Measurements from ENCODE around the gene ABCC8.

The ABCC8 gene

DNA sequence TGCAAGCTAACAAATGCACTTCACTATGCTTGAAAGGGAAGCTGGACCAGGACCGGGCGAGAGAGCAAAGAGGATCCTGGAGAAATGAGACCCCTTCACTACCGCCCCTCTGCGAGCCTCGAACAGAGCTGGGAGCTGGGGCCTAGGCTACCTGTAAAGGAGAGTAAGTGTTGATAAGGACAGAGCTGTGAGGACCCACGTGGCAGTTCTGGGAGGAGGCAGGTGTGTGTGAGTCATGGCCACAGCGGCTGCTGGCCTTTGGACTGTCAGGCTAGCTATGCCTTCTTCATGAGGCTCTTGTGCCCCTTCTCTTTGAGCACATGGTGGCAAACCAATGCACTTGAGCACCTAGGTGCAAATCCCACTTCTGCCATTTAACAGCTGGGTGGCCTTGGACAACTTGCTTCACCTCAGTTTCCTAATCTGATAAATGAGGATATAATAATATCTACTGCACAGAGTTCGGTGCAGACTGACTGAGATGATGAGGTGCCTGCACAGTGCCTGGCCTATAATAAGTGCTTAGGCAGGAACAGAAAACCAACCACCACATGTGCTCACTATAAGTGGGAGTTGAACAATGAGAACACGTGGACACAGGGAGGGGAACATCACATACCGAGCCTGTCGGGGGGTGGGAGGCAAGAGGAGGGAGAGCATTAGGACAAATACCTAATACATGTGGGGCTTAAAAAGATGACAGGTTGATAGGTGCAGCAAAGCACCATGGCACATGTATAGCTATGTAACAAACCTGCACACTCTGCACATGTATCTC, 52.9 kb downstream of the ABCC8 start:
- DNase-seq, result no peak

DNA sequence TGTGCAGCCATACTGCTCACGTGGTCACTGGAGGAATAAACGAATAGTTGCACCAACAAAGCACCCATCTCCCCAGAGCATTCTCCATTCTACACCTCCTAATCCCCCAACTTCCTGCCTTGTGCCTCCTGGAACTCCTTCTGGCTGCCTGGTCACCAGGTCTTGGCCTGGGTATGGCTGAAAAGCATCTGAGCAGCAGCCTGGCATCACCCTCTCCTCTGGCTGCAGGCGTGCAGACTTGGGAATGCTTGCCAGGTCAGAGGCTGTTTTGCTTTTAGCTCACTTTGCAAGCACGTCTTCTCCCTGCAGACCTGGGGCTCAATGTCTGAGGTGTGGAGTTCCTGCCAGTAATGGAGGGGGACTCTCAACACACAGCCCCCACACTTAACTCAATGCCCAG, 54.9 kb downstream of the ABCC8 start:
- DNase-seq, result no peak

DNA sequence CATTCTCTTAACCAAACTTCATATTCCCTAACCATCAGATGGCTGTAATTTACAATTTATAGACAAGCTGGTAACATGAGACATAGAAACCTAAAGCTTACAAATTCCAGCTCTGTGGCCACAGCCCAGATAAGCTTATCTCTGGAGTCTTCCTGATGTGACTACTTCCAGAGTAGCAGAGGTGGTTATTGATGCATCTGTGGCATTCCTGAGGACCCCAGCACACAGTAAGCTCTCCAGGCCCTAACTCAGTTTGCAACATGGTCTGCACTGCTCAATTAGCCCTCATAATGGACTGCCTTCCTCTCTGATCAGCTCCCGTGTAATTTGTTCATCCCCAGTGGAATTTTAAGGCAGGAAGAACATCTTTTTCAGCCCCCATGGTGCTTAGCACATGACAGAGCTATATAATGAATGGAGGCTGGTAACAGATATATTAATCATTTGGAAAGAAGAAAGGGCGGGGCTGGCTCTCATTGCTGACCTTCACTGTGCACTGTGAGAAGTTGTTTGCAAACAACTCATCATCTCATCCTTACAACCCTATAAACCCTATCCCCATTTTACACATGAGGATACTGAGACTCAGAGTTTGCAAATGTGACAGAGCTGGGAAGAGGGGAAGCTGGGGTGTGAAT, 58.1 kb downstream of the ABCC8 start:
- no peak for DNase-seq

DNA sequence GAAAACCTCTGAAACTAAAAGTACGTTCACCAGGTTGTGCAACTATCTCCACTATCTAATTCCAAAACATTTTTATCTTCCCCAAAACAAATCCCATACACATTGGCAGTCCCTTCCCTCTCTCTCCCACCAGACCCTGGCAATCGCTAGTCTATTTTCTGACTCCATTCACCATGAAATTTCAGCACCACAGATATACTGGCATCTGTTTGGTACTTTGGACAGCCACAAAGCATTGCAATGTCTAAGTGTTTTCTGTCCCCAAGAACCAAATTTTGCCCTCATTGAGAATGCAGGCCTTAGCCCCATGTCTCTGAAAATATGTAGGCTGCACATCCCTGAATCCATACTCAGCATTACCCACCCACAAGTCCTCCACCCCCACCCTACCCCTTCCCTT, 60.2 kb downstream of the ABCC8 start:
- DNase-seq, result no peak

DNA sequence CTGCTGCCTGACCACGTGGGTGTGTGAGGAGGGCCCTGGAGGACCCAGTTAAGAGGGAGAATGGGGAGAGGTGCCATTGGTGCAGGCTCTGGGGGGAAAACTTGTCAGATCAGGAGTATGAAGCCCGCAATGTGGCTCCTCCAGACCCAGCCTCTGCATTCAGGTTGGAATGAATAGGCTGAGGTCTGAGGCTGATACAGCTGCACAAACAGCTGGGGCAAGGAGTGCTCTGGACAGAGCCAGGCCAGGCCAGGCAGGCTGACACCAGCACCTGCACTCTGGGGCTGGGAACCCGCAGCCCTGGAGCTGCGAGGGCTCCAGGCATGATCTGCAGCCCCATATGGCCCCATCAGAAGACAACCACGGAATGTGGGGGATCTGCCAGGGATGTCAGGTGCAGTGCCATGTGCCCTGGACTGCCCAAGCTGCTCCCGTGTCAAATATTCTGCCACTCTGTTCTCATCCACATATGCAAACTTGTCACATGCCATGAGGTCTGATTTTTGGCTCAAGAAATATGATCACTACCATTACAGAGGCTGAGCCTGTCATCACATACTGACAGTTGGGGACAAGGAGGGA, 61.0 kb downstream of the ABCC8 start:
- no peak for DNase-seq

DNA sequence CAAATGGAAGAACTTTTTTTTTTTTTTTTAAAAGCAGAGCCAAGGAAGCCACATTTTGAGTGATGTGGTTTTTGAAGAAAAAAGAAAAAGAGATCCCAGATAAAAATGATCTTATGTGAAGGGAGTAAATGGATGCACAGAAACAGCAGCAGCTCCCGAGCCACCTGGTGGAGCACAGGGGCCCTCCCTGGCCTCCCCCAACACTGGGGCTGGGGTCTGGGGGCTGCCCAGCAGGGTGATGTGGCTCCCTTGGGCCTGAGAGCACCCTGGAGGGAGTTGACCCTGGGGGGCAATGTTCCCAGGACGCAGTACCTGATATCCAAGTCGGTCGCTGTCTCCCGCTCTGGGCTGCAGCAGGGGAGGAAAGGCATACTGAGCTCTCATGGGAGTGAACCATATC, 61.7 kb downstream of the ABCC8 start:
- DNase-seq, result no peak

DNA sequence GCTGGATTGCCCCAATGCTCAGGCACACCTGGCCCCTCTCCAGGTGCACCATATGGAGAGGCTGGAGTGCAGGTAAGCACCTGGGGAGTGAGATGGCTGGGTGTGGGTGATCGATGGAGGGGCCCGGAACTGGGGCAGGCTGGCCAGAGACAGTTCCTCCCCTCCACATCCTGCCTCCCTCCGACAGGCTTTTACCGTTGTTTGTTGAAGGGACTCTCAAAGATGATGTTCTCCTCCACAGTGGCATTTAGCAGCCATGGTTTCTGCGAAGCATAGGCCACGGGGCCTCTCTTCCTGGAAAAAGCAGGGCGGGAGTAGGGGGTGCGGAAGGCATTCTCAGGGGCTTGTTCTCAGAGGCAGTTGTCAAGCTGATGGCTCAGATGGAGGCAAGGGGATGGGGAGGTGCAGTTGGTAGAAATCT, 62.3 kb downstream of the ABCC8 start:
- DNase-seq, result no peak

DNA sequence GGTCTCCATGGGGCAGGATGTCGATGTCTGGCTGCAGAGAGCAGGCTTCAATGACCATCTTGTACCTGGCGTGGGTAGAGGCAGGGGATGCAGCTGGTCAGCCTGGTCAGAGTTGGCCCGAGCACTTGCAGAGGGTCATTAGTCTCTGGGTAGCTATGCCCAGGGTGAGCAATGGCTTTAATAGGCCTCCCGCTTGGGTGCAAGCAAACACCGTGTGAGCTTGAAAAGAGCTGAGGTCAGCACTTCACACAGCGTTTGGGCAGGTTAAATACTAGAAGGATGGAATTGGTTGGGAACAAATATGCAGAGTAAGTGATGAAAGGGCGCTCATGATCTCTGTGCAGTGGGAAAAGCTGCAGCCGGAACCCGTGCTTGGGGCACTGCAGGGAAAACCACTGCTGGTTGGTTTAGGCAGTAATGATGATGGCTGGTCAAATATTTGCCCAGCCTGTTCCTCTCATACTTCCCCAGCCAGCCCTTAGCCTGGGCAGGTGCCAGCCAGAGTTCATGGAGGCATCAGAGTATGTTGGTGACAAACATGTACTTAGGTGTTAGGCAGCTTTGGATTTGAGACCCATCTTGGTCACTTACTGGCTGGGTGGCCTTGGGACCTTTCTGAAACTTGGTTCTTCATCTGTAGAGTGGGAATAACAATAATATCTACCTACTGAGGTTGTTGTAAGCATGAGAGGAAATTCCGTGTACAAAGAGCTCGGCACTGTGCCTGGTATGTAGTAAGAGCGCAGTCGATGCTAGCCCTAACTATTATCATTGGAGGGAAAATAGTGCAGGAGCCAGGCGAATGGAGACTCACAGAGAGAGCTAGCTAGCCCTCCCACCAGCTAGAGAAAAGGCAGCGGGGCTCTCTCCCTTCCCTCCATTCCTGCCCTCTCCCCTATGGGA, 63.0 kb downstream of the ABCC8 start:
- no peak for DNase-seq

DNA sequence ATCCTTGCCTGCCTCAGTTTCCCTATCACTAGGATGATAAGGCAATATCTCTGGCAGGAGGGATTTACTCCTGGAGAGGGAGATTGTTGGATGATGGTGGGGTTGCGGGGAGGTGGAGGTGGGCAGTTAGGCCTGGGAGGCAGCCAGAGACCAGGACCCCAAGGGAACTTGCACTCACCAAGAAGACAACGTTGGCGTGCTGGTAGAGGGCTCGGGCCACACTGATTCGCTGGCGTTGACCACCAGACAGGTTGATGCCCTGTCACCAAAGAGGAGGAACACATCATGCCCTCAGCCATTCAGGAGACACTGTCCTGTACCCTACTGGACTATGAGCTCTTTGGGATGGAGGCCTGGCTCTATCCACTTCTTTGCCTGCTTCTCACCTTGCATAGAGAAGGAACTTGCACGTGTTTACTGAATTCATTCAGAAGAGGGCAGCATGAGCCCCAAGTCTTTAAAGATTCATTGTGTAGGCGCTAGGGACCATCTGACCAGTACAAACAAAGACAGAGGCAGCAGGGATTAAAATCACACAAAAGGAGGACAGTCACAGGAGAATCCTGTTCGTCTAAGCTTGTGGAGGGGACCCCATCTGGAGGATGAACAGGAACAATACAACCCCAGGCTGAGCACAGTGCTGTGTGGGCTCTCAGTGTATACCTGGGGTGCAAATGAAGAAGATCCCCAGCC, 64.0 kb downstream of the ABCC8 start:
- no peak for DNase-seq

DNA sequence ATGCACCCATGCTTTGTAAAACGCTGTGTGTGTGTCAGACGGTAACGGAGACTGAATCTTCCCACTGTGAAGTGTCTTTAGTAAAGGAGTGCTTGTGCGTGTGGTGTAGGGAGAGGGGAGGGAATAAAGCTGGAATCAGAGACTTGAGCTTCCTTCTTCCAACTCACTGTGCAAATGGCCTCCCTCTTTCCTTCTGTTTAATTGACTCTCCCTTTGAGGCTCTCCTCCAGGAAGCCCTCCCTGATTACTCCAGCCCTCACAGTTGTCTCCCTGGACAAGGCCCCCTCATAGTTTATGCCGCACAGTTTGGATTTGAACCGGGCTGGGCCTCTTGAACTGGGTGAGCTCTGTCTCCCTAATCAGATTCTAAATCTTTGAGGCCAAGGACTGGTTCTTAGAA, 65.2 kb downstream of the ABCC8 start:
- no peak for DNase-seq

DNA sequence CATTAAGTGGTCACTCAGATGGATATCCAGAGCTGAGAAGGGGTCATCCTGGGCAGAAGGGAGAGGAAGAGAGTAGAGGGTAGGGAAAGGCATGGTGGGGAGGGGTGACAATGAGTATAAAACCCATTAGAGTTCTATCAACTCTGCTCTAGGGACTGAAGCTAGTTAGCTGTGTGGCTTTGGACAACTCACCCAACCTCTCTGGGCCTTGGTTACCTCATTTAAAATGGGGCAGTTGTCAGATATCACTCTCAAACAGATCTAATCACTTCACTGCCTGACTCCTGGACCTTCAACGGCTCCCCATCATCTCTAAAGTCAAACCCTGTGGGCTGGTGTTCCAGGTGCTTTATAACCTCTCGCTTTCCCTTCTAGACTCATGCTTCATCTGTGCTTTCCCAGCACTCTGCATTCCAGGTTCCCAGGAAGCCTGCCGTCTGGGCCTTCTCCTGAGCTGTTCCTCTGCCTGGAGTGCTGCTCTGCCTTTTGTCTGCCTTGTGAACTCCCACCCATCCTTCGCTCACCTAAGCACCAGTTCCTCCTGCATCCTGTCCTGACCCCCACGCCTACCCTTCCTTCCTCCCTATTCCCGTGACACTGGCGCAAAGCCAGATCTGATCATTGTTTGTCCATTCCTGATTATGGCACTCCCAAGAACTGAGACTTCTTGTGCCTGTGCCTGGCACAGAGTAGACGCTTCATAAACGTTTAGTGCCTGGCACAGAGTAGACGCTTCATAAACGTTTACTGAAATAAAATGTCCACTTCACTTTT, 65.9 kb downstream of the ABCC8 start:
- no peak for DNase-seq

DNA sequence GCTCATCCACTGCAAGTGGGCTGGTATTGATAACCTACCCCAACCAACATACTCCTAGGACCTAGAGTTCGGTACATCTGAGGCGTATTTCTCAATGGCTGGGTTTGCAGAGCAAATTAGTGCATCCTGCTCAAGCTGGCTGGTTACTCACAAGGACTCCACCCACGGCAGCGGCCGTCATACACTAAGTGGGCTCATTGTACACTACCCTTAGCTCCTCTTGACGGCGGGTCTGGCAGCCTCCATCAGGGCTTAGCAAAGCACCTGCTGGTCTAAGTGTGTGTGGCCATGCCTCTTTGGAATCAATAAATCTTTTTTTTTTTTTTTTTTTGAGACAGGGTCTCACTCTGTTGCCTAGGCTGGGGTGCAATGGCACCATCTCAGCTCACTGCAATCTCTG, 68.0 kb downstream of the ABCC8 start:
- DNase-seq, result no peak

DNA sequence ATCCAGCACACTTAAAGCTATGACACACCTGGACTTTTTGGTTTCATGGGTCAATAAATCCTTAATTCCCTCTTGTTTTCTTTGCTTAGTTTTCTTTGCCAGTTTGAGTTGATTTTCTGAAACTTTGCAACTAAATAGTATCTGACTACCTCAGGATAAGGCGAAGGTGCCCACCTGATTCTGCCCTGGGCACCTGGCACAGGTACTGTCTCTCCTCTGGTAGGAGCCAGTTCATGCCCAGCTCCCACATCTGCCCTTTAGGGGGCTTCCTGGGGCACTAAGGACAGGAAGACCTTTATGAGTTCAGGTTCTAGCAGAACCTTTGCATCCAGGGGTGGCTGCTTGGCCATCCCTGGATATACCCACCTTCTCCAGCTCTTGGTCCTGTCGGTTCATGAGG, 68.6 kb downstream of the ABCC8 start:
- no peak for DNase-seq

DNA sequence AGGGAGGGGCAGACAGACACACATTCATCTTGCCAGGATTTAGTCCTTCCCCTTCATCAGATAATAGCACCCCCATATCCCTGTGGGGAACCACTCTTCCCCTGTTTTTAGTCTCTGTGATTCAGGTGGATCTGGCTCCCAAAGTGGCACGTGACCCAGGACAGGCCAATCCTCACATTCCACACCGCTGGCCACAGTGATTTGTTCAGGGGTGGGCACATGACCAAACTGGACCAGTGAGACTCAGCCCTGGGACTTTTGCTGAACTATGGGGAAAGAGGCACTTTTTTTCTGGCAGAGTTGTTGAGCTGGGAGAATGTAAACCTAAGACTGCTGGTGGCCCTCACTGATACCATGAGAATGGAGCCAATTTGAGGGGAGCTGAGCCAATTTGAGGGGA, 69.1 kb downstream of the ABCC8 start:
- no peak for DNase-seq

DNA sequence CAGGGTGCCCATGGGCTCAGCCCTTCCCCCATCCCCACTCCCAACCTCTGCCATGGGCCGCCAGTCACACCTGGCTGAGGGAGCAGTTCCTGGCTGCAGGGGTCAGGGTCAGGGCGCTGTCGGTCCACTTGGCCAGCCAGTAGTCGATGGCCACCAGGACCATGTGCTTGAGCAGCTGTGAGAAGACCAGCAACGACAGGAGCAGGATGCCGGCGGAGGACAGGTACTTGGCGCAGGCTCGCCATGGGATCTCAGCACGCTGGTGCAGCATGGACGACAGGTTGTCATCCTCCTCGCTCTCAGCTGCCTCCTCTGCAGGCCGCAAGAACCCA, 69.9 kb downstream of the ABCC8 start:
- DNase-seq, result no peak

DNA sequence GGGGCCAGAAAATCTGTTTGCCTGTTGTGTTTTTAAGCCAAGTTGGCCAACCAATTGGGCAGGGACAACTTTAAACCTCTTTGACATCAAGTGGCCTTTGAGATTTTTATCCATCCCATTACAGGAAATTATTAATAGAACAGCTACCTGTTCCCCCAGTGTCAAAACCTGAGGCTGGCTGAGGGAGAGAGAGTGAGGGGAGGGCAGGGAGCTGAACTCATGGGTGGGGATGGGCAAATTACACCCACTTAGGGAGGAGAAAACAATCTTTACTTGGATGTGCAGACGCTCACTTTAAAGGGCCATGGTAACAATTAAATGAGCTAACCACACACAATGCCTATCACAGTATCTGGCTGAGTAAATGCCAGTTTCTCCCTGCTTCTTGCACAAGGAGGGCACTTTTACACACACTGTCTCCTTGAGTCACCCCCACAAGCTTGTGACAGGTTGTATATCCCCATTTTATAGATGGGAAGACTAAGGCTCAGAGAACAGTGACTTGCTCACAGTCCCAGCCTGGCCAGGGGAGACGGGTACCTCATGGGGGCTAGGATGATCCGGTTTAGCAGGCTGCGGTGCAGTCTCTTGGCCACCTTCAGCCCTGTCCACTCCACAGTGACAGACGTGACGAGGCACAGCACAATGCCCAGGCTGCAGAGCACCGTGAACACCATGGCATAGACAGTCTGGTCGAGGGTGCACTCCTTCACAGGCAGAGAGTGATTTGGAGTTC, 70.4 kb downstream of the ABCC8 start:
- no peak for DNase-seq

DNA sequence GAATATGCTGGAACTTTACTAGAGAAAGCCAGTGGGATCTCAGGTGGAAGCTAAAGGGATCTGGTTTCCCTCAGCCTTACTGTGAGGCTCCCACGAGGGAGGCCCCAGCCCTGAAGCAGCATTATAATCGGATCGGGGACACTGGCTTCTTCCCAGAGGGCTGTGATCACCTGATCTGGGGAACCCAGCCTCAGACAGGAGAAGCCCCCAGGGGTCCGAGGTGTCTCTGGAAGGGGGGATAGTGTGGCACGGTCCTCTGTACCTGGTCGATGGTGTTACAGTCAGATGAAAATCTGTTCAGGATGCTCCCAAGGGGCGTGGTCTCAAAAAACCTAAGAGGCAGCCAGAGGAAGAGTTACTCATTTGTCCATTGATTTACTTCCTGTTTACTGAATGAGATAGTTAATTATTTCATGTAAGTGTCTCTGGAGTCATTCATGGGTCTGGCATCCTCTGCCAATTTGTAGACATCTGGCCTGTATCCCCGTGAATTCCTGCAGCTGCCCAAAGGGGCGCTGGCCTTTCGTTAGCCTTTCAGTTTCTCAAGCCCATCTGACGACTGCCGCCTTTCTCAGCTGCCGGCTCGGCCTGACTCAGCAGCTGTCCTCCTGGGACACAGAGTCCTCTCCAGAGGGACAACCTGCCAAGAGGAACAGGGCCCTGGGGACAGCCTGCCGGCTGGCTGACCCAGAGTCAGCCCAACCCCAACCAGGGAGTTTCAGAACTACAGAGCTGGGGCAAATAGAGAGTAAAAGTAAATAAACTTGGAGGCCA, 71.2 kb downstream of the ABCC8 start:
- peak; percentile 5 for DNase-seq

DNA sequence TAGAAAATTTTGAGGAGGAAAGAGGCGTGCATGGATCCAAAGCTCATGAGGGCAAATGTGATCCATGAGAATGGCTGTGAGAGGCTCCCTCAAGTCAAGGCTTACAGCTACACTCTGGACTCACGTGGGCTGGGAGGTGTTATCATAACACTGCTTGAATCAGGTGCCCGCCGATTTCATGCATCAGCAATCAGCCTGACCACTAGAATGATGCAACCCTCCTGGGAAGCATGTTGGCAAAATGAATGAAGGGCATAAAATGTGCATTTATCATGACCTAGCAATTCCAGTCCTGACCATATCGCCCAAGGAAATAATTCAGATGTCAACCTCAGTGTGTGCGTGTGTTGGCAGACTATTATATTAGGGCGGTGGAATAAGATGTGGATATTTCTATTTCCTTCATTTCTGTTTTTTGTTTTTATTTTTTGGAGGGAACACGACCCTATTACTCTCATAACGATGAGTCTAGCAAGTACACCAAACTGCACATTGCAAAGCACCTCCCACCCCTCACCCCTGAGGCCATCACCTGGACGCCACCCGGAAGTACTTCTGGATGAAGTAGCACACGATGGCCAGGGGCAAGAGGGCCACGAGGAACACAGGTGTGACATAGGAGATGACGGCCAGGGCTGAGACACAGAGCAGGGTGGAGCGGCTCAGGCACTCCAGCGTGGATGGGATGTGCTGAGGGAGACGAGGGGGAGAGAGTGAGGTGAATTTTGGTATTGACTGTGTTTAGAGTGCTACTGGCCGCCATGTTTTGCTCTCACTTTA, 72.5 kb downstream of the ABCC8 start:
- DNase-seq, result no peak

DNA sequence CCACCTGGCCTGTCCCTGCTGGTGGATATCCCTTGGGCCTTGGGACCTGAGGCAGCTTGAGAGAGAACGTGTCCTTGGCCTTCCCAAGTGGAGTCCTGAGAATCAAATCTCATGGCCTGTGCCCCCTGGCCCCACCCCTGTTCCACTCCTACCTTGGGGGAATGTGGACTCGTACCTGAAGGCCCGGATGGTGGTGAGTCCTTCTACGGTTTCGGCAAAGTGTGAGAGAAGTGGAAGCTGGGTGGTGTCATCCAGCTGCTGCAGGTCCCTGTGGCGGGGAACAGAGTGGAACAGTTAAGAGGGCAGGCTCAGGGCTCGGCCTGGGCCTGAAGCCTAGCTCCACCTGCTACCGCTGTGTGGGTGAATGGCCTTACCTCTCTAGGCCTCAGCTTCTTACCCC, 74.2 kb downstream of the ABCC8 start:
- no peak for DNase-seq

DNA sequence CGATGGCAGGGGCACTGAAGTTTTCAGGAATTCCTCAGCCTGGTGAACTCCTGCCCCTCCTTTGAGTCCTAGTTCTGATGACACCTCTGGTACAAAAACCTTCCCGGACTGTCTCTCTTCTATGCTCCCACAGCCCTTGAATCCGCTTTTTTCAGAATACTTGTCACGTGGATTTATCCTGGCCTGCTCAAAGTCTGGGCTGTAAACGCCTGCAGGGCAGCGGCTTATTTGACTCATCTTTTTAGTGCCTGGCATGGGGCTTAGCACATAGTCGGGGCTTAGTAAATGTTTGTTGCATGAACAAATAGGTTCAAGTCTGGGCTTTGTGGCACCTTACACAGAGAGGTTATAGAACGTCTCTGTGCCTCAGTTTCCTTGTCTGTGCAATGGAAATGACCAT, 74.8 kb downstream of the ABCC8 start:
- no peak for DNase-seq

All from suppressor macrophage treated with lipopolysaccharide for 4 hours (primary cell).